ENCODE results near the gene TTLL5.

TTLL5 gene

GRCh38 chr14:75753696-75754095 is 92.7 kb downstream of the TTLL5 start:
- TF ChIP-seq PATZ1 (CRISPR knock-in tag; IDR thresholded peaks at IDR 0.05; ENCODE audit: borderline replicate concordance) (no peak), CSRNP3 (CRISPR knock-in tag; IDR thresholded peaks at IDR 0.05) (no peak), ZNF8 (CRISPR knock-in tag; IDR thresholded peaks at IDR 0.05) (no peak), ZC3H10 (CRISPR knock-in tag; IDR thresholded peaks at IDR 0.05) (no peak), SNAI2 (CRISPR knock-in tag; IDR thresholded peaks at IDR 0.05) (no peak), GLIS3 (CRISPR knock-in tag; IDR thresholded peaks at IDR 0.05) (no peak), CREB5 (CRISPR knock-in tag; IDR thresholded peaks at IDR 0.05; ENCODE audit: low read depth) (no peak), BACH2 (CRISPR knock-in tag; IDR thresholded peaks at IDR 0.05; ENCODE audit: borderline replicate concordance) (no peak), TCF4 (CRISPR knock-in tag; IDR thresholded peaks at IDR 0.05; ENCODE audit: borderline replicate concordance) (no peak), POU6F1 (CRISPR knock-in tag; IDR thresholded peaks at IDR 0.05; ENCODE audit: borderline replicate concordance, low read depth) (no peak), RARB (CRISPR knock-in tag; IDR thresholded peaks at IDR 0.05) (no peak), ZFP3 (CRISPR knock-in tag; IDR thresholded peaks at IDR 0.05) (no peak), ESRRG (CRISPR knock-in tag; IDR thresholded peaks at IDR 0.05) (no peak), ISL1 (CRISPR knock-in tag; IDR thresholded peaks at IDR 0.05) (no peak), ZNF70 (CRISPR knock-in tag; IDR thresholded peaks at IDR 0.05) (no peak), TSHZ2 (CRISPR knock-in tag; IDR thresholded peaks at IDR 0.05) (no peak), CSDC2 (CRISPR knock-in tag; IDR thresholded peaks at IDR 0.05) (no peak), TOX (CRISPR knock-in tag; IDR thresholded peaks at IDR 0.05; ENCODE audit: borderline replicate concordance) (no peak)
- no peak for ATAC-seq

GRCh38 chr14:75757644-75758402 is 96.8 kb downstream of the TTLL5 start:
- ATAC-seq = no peak
- no peak for TF ChIP-seq SNAI2 (CRISPR knock-in tag; IDR thresholded peaks at IDR 0.05)
- no peak for TF ChIP-seq ARNTL (CRISPR knock-in tag; IDR thresholded peaks at IDR 0.05; ENCODE audit: borderline replicate concordance, low read depth)
- no peak for TF ChIP-seq GLIS3 (CRISPR knock-in tag; IDR thresholded peaks at IDR 0.05)
- TF ChIP-seq ZFP30 (CRISPR knock-in tag; IDR thresholded peaks at IDR 0.05) = no peak
- TF ChIP-seq CSRNP3 (CRISPR knock-in tag; IDR thresholded peaks at IDR 0.05) = no peak
- TF ChIP-seq TOX (CRISPR knock-in tag; IDR thresholded peaks at IDR 0.05; ENCODE audit: borderline replicate concordance) = no peak
- no peak for TF ChIP-seq ZNF8 (CRISPR knock-in tag; IDR thresholded peaks at IDR 0.05)
- TF ChIP-seq ESRRG (CRISPR knock-in tag; IDR thresholded peaks at IDR 0.05) = no peak
- TF ChIP-seq RARB (CRISPR knock-in tag; IDR thresholded peaks at IDR 0.05) = no peak
- TF ChIP-seq ISL1 (CRISPR knock-in tag; IDR thresholded peaks at IDR 0.05) = no peak
- no peak for TF ChIP-seq BACH2 (CRISPR knock-in tag; IDR thresholded peaks at IDR 0.05; ENCODE audit: borderline replicate concordance)
- TF ChIP-seq ZNF565 (CRISPR knock-in tag; conservative IDR thresholded peaks at IDR 0.05; ENCODE audit: low read depth) = no peak
- TF ChIP-seq TSHZ2 (CRISPR knock-in tag; IDR thresholded peaks at IDR 0.05) = no peak
- no peak for TF ChIP-seq CSDC2 (CRISPR knock-in tag; IDR thresholded peaks at IDR 0.05)
- no peak for TF ChIP-seq ZC3H10 (CRISPR knock-in tag; IDR thresholded peaks at IDR 0.05)
- no peak for TF ChIP-seq ZFP3 (CRISPR knock-in tag; IDR thresholded peaks at IDR 0.05)
- no peak for TF ChIP-seq ZNF70 (CRISPR knock-in tag; IDR thresholded peaks at IDR 0.05)

Data from SK-N-SH treated with all-trans-retinoic acid at 6 μM for 48 hours (cell line).